GM12872 (cell line): ENCODE results near the gene LPAR6.

ENCODE experiments used
- TF ChIP-seq, protein P1 (sequence below): IDR thresholded peaks from 3 replicates; pipeline ENCODE4 v1.5.1; 2011; ENCODE audit warnings: low read depth, mild to moderate bottlenecking, low read length, moderate library complexity; ENCODE audit not compliant: insufficient read depth

LPAR6 gene

DNA sequence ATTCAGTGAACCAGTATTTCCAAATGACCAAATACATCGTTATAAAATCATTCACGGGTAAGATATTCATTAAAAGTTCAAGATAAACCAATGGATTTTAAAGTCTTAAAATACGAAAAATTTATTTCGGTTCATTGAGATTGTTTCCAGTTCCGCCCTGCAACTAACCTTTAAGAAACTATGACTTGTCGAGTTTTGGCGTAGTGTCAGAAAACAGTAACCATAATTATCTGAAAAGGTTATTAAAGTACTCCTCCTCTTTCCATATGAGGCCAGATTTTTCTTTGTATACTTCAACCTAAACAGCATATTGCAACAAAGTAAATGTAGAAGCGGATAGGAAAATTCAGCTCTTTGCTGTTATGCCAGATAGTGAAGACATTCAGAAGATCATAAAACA, 26.1 kb downstream of the LPAR6 start:
- TF ChIP-seq, protein P1, sequence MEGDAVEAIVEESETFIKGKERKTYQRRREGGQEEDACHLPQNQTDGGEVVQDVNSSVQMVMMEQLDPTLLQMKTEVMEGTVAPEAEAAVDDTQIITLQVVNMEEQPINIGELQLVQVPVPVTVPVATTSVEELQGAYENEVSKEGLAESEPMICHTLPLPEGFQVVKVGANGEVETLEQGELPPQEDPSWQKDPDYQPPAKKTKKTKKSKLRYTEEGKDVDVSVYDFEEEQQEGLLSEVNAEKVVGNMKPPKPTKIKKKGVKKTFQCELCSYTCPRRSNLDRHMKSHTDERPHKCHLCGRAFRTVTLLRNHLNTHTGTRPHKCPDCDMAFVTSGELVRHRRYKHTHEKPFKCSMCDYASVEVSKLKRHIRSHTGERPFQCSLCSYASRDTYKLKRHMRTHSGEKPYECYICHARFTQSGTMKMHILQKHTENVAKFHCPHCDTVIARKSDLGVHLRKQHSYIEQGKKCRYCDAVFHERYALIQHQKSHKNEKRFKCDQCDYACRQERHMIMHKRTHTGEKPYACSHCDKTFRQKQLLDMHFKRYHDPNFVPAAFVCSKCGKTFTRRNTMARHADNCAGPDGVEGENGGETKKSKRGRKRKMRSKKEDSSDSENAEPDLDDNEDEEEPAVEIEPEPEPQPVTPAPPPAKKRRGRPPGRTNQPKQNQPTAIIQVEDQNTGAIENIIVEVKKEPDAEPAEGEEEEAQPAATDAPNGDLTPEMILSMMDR = no peak

- TF ChIP-seq, protein P1 = no peak
Observed at GRCh38 chr13:48383384-48383783, 29.5 kb downstream of the LPAR6 start.

GRCh38 chr13:48380581-48380980, 32.3 kb downstream of the LPAR6 start:
- TF ChIP-seq, protein P1 = no peak

GRCh38 chr13:48377857-48378256, 35.1 kb downstream of the LPAR6 start:
- TF ChIP-seq, protein P1 = no peak

GRCh38 chr13:48370815-48371214, 42.1 kb downstream of the LPAR6 start:
- TF ChIP-seq, protein P1 = no peak

GRCh38 chr13:48369988-48370387, 42.9 kb downstream of the LPAR6 start:
- TF ChIP-seq, protein P1 = no peak
